ENCODE results near the gene DYNC1H1. TPM values are rescaled to one million over a fixed set of nuclear protein-coding genes. Genes with fewer than 3 reads are reported as not detected.

Gene DYNC1H1
- total RNA-seq, 1 donor from 2014 or later, result 575 TPM

GRCh38 chr14:102095231-102095870 is 131.0 kb downstream of the DYNC1H1 start:
- DNase-seq (ENCODE audit: low spot score), result no peak

GRCh38 chr14:102095871-102096568 is 131.6 kb downstream of the DYNC1H1 start:
- no peak for DNase-seq (ENCODE audit: low spot score)
- intact Hi-C loops (cut with DNase I), result loop anchor here (1.0 to 5.0 kb wide), 4 partner anchors 34 to 389 kb away; no protein-coding TSS in a partner anchor

More at GRCh38 chr14:102095231-102095870, 131.0 kb downstream of the DYNC1H1 start:
- intact Hi-C loops (cut with DNase I), result loop anchor here (5.0 kb wide), 3 partner anchors 33 to 217 kb away; no protein-coding TSS in a partner anchor

- DNase-seq (ENCODE audit: low spot score), result peak; percentile 86
- intact Hi-C loops (cut with DNase I), result loop anchor here (1.0 to 5.0 kb wide), 4 partner anchors 34 to 389 kb away; no protein-coding TSS in a partner anchor
Measured at GRCh38 chr14:102096569-102097188, 132.3 kb downstream of the DYNC1H1 start.

GRCh38 chr14:102097441-102098135 is 133.2 kb downstream of the DYNC1H1 start:
- DNase-seq (ENCODE audit: low spot score), result no peak
- intact Hi-C loops (cut with DNase I), result loop anchor here (5.0 kb wide), 3 partner anchors 35 to 215 kb away; no protein-coding TSS in a partner anchor

DNA sequence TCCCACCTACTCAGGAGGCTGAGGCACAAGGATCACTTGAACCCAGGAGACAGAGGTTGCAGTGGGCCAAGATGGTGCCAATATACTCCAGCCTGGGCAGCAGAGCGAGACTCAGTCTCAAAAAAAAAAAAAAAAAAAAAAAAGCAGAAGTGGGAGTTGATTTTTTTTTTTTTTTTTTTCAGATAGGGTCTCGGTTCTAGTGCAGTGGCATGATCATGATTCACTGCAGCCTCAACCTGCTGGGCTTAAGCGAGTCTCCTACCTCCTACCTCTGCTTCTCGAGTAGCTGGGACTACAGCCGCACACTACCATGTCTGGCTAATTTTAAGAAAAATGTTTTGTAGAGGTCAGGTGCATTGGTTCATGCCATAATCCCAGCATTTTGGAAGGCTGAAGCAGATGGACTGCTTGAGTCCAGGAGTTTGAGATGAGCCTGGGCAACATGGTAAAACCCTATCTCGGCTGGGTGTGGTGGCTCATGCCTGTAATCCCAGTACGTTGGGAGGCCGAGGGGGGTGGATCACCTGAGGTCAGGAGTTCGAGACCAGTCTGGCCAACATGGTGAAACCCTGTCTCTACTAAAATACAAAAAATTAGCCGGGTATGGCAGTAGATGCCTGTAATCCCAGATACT is 138.8 kb downstream of the DYNC1H1 start:
- intact Hi-C loops (cut with DNase I), result no loop called here
- DNase-seq (ENCODE audit: low spot score), result no peak

DNA sequence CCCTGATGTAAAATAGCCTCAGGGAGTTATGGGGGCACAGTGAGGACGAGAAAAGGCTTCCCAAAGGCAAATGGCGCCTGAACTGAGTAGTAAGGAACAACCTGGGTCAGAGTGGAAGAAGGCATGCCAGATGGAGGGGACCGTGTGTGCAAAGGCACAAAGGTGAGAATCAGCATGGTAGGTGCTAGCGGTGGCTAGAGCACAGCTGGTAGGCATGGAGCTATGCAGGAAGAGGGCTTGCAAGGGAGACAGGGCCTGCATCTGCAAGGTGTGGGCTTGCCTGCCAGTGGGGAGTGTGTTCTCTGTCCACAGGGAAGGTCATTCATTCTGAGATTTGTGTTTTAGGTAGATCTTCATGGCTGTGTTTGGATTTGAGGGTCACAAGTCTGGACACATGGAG is 141.0 kb downstream of the DYNC1H1 start:
- intact Hi-C loops (cut with DNase I), result no loop called here
- DNase-seq (ENCODE audit: low spot score), result no peak

Other genes starting within 250 kb of the DYNC1H1 start
- 202 TPM for gene PPP2R5C, start 202.9 kb upstream of the DYNC1H1 start, total RNA-seq
- 475 TPM for gene HSP90AA1, start 122.5 kb downstream of the DYNC1H1 start, total RNA-seq
- 21.9 TPM for gene WDR20, start 175.3 kb downstream of the DYNC1H1 start, total RNA-seq

Data from cardiac septum (tissue), 1 donor.